ENCODE measurements around the gene TSC2. TPM values are rescaled to one million over a fixed set of nuclear protein-coding genes. Genes with fewer than 3 reads are reported as not detected.

TSC2 gene
- polyA plus RNA-seq, 1 donor (not counting 4 experiments of a cell fraction or from before 2014, with no cell fraction given) = 22.6 TPM

- FAIRE-seq (no peak), DNase-seq (ENCODE audit: low read depth, low spot score) (no peak)
- no peak overlapping the region for H3K4me2 ChIP-seq (ENCODE audit: control insufficient read depth, extremely low read depth, insufficient read depth, low read depth, low read length)
- H3K79me2 ChIP-seq (ENCODE audit: control insufficient read depth, insufficient read depth, low read length) = no peaks in the 10 kb centered on the region
- H3K27ac ChIP-seq (ENCODE audit: control insufficient read depth, insufficient read depth, low read length) = no peak overlapping the region
- dilution Hi-C loops (cut with MboI; ENCODE audit: extremely low pct_ligation_motif_present, low sequenced_read_pairs) = no loop called here
- peaks cover 19% of the 10 kb centered on the region for H4K20me1 ChIP-seq (ENCODE audit: control insufficient read depth, extremely low read depth, insufficient read depth, low read length)
- no peaks in the 10 kb centered on the region for H3K9me1 ChIP-seq (ENCODE audit: control insufficient read depth, extremely low read depth, insufficient read depth, low read length)
- H3K9ac ChIP-seq (ENCODE audit: control insufficient read depth, extremely low read depth, insufficient read depth, low read length) = no peak overlapping the region
- no peaks in the 10 kb centered on the region for H3K9me3 ChIP-seq (ENCODE audit: control insufficient read depth, low read depth, low read length)
- H3K36me3 ChIP-seq (ENCODE audit: control insufficient read depth in 2 of 2, extremely low read depth in 1 of 2, insufficient read depth in 2 of 2, low read length in 2 of 2) = peaks cover 24 to 44% of the 10 kb centered on the region in 2 experiments
- H2AFZ ChIP-seq (ENCODE audit: control insufficient read depth, low read length) = no peak overlapping the region
- no peak for TF ChIP-seq EZH2 (IDR thresholded peaks at IDR 0.05; ENCODE audit: low read length)
- TF ChIP-seq, protein P1, sequence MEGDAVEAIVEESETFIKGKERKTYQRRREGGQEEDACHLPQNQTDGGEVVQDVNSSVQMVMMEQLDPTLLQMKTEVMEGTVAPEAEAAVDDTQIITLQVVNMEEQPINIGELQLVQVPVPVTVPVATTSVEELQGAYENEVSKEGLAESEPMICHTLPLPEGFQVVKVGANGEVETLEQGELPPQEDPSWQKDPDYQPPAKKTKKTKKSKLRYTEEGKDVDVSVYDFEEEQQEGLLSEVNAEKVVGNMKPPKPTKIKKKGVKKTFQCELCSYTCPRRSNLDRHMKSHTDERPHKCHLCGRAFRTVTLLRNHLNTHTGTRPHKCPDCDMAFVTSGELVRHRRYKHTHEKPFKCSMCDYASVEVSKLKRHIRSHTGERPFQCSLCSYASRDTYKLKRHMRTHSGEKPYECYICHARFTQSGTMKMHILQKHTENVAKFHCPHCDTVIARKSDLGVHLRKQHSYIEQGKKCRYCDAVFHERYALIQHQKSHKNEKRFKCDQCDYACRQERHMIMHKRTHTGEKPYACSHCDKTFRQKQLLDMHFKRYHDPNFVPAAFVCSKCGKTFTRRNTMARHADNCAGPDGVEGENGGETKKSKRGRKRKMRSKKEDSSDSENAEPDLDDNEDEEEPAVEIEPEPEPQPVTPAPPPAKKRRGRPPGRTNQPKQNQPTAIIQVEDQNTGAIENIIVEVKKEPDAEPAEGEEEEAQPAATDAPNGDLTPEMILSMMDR (optimal IDR thresholded peaks at IDR 0.05 in 1 of 3, IDR thresholded peaks at IDR 0.05 in 1 of 3, conservative IDR thresholded peaks at IDR 0.05 in 1 of 3; ENCODE audit: extremely low read depth in 1 of 3, insufficient read depth in 2 of 3, low read length in 3 of 3) = no peak
- H3K27me3 ChIP-seq (ENCODE audit: control insufficient read depth, extremely low read depth, insufficient read depth, low read length) = no peaks in the 10 kb centered on the region
- no peak overlapping the region for H3K4me3 ChIP-seq (ENCODE audit: control insufficient read depth in 2 of 3, extremely low read depth in 1 of 3, insufficient read depth in 2 of 3, low read depth in 1 of 3, low read length in 3 of 3)
- peaks cover 15% of the 10 kb centered on the region for H3K4me1 ChIP-seq (ENCODE audit: control insufficient read depth, extremely low read depth, insufficient read depth, low read length)
These were observed 38.4 kb downstream of the TSC2 start for GRCh38 chr16:2086106-2086742.

DNA sequence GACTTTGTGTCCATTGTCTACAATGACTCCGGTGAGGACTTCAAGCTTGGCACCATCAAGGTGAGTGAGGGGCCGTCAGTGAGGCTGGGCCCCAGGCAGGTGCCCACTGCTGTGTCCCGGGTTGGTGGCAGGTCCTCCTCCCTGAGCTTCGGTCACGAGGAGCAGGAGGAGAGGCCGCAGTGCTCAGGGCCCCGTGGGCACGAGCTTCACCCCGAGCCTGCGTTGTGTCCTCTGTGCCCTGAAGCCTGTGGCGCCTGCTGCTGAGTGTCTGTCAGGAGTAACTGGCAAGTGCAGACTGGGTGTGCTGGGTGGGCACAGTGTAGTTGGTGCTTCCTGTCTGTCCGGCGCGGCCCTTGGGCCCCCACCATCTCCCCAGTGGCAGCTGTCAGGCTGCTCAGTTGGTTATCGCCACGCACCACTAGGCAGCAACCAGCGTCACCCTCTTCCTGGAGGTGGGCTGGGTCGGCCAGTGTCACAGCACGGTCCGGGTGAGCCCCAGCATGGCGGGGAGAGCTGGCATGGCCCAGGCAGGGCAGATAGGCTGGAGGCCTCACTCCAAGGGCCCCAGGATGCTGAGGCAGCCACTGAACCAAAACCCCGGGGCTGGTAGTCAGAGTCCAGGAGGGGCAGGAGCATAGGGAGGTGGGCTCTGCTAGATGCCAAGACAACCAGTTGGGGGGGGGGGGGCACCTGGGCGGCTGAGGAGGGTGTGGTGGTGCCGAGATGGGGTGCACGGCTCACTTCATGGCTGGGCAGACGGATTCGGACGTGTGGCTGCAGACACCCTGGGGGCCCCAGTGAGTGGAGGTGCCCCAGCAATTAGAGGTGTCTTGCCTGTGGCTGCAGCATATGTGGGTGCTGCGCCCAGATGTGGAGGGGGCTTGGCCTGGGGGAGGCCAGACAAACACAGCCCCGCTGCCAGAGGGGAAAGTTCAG is 39.3 kb downstream of the TSC2 start:
- Histone ChIP-seq H2AFZ (ENCODE audit: control insufficient read depth, low read length) (no peak overlapping the region), H3K9me3 (ENCODE audit: control insufficient read depth, low read depth, low read length) (no peaks in the 10 kb centered on the region), H3K36me3 (ENCODE audit: control insufficient read depth in 2 of 2, extremely low read depth in 1 of 2, insufficient read depth in 2 of 2, low read length in 2 of 2) (peaks cover 23 to 40% of the 10 kb centered on the region in 2 experiments), H3K27me3 (ENCODE audit: control insufficient read depth, extremely low read depth, insufficient read depth, low read length) (no peaks in the 10 kb centered on the region), H4K20me1 (ENCODE audit: control insufficient read depth, extremely low read depth, insufficient read depth, low read length) (peaks cover 19% of the 10 kb centered on the region), H3K9me1 (ENCODE audit: control insufficient read depth, extremely low read depth, insufficient read depth, low read length) (no peaks in the 10 kb centered on the region), H3K27ac (ENCODE audit: control insufficient read depth, insufficient read depth, low read length) (no peak overlapping the region), H3K9ac (ENCODE audit: control insufficient read depth, extremely low read depth, insufficient read depth, low read length) (no peak overlapping the region), H3K4me2 (ENCODE audit: control insufficient read depth, extremely low read depth, insufficient read depth, low read depth, low read length) (no peak overlapping the region), H3K79me2 (ENCODE audit: control insufficient read depth, insufficient read depth, low read length) (no peaks in the 10 kb centered on the region), H3K4me1 (ENCODE audit: control insufficient read depth, extremely low read depth, insufficient read depth, low read length) (peaks cover 23% of the 10 kb centered on the region), H3K4me3 (ENCODE audit: control insufficient read depth in 2 of 3, extremely low read depth in 1 of 3, insufficient read depth in 2 of 3, low read depth in 1 of 3, low read length in 3 of 3) (no peak overlapping the region)
- FAIRE-seq = no peak
- TF ChIP-seq EZH2 (IDR thresholded peaks at IDR 0.05; ENCODE audit: low read length) = no peak
- TF ChIP-seq, protein P1 (optimal IDR thresholded peaks at IDR 0.05 in 1 of 3, IDR thresholded peaks at IDR 0.05 in 1 of 3, conservative IDR thresholded peaks at IDR 0.05 in 1 of 3; ENCODE audit: extremely low read depth in 1 of 3, insufficient read depth in 2 of 3, low read length in 3 of 3) = no peak
- dilution Hi-C loops (cut with MboI; ENCODE audit: extremely low pct_ligation_motif_present, low sequenced_read_pairs) = no loop called here
- no peak for DNase-seq (ENCODE audit: low read depth, low spot score)

Measured in keratinocyte (primary cell).